AG04450 (cell line): Measurements from ENCODE around the gene ZNF236. TPM values are rescaled to one million over a fixed set of nuclear protein-coding genes. Genes with fewer than 3 reads are reported as not detected.
A peak's percentile ranks its signal among the peaks of the same experiment; 100 is the strongest.

Experiments
- CTCF ChIA-PET: fragments of 300-600, 350-600 bp; formaldehyde crosslinking; extraction: SDS; loops from one replicate; lab custom pipeline; 2022; ENCODE audit warnings: antibody characterized with exemption, inconsistent platforms; lab: Charles Lee
- POLR2A ChIA-PET: fragments of 350-600 bp; formaldehyde crosslinking; extraction: SDS; loops from one replicate; lab custom pipeline; 2021; ENCODE audit warnings: antibody characterized with exemption, inconsistent platforms; lab: Yijun Ruan, JAX
- DNase-seq: peaks from one replicate; pipeline ENCODE4 v3.0.0-alpha.2; 2011; ENCODE audit warnings: low read depth, low spot score
- H3K27ac ChIP-seq: one replicate; pipeline ENCODE4 v1.5.1; 2012; ENCODE audit warnings: low read depth, low read length, control low read depth
- H3K27me3 ChIP-seq: one replicate; pipeline ENCODE4 v1.6.0; 2012; ENCODE audit warnings: low read length; ENCODE audit not compliant: control insufficient read depth, insufficient read depth
- H3K4me3 ChIP-seq: 2 replicates; pipeline ENCODE4 v1.5.1; 2011; ENCODE audit warnings: mild to moderate bottlenecking, low read depth, low read length, control low read depth
- H3K9me3 ChIP-seq: 2 replicates; pipeline ENCODE4 v1.5.1; 2012; ENCODE audit warnings: low read length; ENCODE audit not compliant: control insufficient read depth, insufficient read depth
- CTCF ChIP-seq: IDR thresholded peaks from 2 replicates; pipeline ENCODE4 v1.5.1; 2011; ENCODE audit warnings: low read depth, low read length, control low read depth, inconsistent platforms
- polyA plus RNA-seq: library from polyadenylated mRNA; depleted of rRNA; stranded (reverse); fragments of >200 nt; gene quantifications from 2 replicates; pipeline ENCODE4 v1.2.3, GENCODE V29; 2011

Gene ZNF236
- polyA plus RNA-seq, 1 experiment = 5.3 TPM

GRCh38 chr18:76999077-76999476 lies 176.7 kb downstream of the ZNF236 start:
- TF ChIP-seq CTCF = no peak
- ChIA-PET POLR2A (no interaction called here), CTCF (interaction anchor here (0.6 to 6.4 kb wide), 16 partner anchors 12 to 632 kb away, joined by 4 to 104 read pairs (median 11); no protein-coding TSS in a partner anchor)
- H3K9me3 ChIP-seq = no peaks in the 10 kb centered on the region; the same call in 1 of the 2 replicates
- H3K27ac ChIP-seq = no peak overlapping the region
- no peak overlapping the region for H3K4me3 ChIP-seq
- H3K27me3 ChIP-seq = peaks cover 9% of the 10 kb centered on the region
- DNase-seq = no peak

GRCh38 chr18:77000527-77000926 lies 178.2 kb downstream of the ZNF236 start:
- TF ChIP-seq CTCF = peak; percentile 100
- H3K4me3 ChIP-seq = no peak overlapping the region
- ChIA-PET CTCF (interaction anchor here (0.5 to 6.4 kb wide), 58 partner anchors 10 to 817 kb away, joined by 3 to 104 read pairs (median 4); no protein-coding TSS in a partner anchor), POLR2A (no interaction called here)
- H3K9me3 ChIP-seq = no peaks in the 10 kb centered on the region; the same call in 1 of the 2 replicates
- no peak for DNase-seq
- no peak overlapping the region for H3K27ac ChIP-seq
- H3K27me3 ChIP-seq = peaks cover 13% of the 10 kb centered on the region

- no peak for TF ChIP-seq CTCF
- Histone ChIP-seq H3K27ac (no peak overlapping the region), H3K9me3 (no peaks in the 10 kb centered on the region; the same call in 1 of the 2 replicates), H3K4me3 (no peak overlapping the region), H3K27me3 (peaks cover 13% of the 10 kb centered on the region)
- no peak for DNase-seq
- ChIA-PET POLR2A (no interaction called here), CTCF (interaction anchor here (0.5 to 6.4 kb wide), 52 partner anchors 10 to 621 kb away, joined by 3 to 104 read pairs (median 5); no protein-coding TSS in a partner anchor)
Observed at GRCh38 chr18:77001041-77001440, 178.7 kb downstream of the ZNF236 start.

- no peak overlapping the region for H3K27ac ChIP-seq
- no peaks in the 10 kb centered on the region; the same call in 1 of the 2 replicates for H3K9me3 ChIP-seq
- CTCF ChIA-PET = interaction anchor here (2.3 to 6.4 kb wide), 6 partner anchors 9 to 210 kb away, joined by 14 to 104 read pairs (median 19); no protein-coding TSS in a partner anchor
- POLR2A ChIA-PET = no interaction called here
- H3K4me3 ChIP-seq = no peak overlapping the region
- peaks cover 9% of the 10 kb centered on the region for H3K27me3 ChIP-seq
- no peak for DNase-seq
- no peak for TF ChIP-seq CTCF
Observed at GRCh38 chr18:77001979-77002378, 179.6 kb downstream of the ZNF236 start.

- TF ChIP-seq CTCF = no peak
- Histone ChIP-seq H3K4me3 (no peak overlapping the region), H3K27me3 (peaks cover 10% of the 10 kb centered on the region), H3K9me3 (no peaks in the 10 kb centered on the region; the same call in 1 of the 2 replicates), H3K27ac (no peak overlapping the region)
- DNase-seq = no peak
- ChIA-PET POLR2A (no interaction called here), CTCF (interaction anchor here (0.6 to 4.2 kb wide), 3 partner anchors 11 to 210 kb away, joined by 3 to 19 read pairs (median 10); no protein-coding TSS in a partner anchor)
Observed at GRCh38 chr18:77002496-77002895, 180.1 kb downstream of the ZNF236 start.
